ENCODE results near the gene CCL17. TPM values are rescaled to one million over a fixed set of nuclear protein-coding genes. Genes with fewer than 3 reads are reported as not detected.
"Not testable (repeated sequence)": the region's sequence is repeated elsewhere in the genome, so short reads cannot be mapped to it uniquely, and the experiment has no call there.

CCL17 gene
- total RNA-seq, 1 experiment from 2014 or later: not detected

DNA sequence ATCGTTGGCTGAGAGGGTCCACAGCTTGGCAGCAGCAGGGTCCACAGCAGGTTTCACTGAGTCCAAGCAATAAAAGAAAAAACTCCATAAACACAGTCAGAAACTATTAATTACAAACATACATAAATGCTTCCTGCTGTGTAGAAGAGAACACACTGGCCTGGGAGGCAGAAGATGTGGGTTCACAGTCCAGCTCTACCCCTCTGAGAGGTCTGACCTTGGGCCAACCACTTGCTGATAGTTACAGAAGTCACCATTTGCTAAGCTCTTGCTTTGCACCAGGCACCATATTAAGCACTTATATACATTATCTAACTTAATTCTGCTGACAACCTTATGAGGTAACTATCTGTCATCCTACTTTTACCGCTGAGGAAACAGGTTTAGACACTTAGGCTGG is 27.9 kb downstream of the CCL17 start:
- DNase-seq: no peak
- Mint-ChIP-seq H3K4me1 (ENCODE audit: low read depth, unreplicated experiment) (no peaks in the 10 kb centered on the region), H3K27ac (ENCODE audit: unreplicated experiment) (no peak overlapping the region), H3K4me3 (ENCODE audit: low read depth, unreplicated experiment) (no peak overlapping the region), H3K27me3 (ENCODE audit: unreplicated experiment) (no peaks in the 10 kb centered on the region), H3K9me3 (ENCODE audit: low read depth, unreplicated experiment) (no peaks in the 10 kb centered on the region), H3K36me3 (ENCODE audit: insufficient read depth, unreplicated experiment) (peaks cover 52% of the 10 kb centered on the region)
- TF ChIP-seq, protein P1, sequence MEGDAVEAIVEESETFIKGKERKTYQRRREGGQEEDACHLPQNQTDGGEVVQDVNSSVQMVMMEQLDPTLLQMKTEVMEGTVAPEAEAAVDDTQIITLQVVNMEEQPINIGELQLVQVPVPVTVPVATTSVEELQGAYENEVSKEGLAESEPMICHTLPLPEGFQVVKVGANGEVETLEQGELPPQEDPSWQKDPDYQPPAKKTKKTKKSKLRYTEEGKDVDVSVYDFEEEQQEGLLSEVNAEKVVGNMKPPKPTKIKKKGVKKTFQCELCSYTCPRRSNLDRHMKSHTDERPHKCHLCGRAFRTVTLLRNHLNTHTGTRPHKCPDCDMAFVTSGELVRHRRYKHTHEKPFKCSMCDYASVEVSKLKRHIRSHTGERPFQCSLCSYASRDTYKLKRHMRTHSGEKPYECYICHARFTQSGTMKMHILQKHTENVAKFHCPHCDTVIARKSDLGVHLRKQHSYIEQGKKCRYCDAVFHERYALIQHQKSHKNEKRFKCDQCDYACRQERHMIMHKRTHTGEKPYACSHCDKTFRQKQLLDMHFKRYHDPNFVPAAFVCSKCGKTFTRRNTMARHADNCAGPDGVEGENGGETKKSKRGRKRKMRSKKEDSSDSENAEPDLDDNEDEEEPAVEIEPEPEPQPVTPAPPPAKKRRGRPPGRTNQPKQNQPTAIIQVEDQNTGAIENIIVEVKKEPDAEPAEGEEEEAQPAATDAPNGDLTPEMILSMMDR (IDR thresholded peaks at IDR 0.05; ENCODE audit: unreplicated experiment): no peak
- BruUV-seq (replicated peaks): no TSS peak
- intact Hi-C loops (cut with micrococcal nuclease; ENCODE audit: unreplicated experiment): no loop called here
- CTCF ChIA-PET: no interaction called here

DNA sequence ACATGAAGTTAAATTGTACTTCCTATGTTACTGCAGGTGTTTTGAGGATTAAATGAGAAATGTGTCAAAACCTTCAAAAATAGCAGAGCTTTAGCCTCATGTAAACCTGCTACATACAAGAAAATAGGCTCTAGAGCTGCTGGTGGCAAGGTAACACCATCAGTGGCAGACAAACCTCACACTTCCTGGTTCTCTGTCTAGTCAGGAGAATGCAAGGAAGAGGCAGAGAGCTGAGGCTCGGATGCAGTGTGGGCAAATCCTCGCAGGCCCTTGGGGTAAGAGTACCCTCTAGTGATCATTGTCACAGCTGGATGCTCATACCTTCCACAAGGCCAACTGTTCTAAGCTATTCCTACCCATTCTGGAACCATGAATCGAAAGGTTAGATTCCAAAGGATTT is 28.4 kb downstream of the CCL17 start:
- Mint-ChIP-seq H3K4me1 (ENCODE audit: low read depth, unreplicated experiment) (no peaks in the 10 kb centered on the region), H3K9me3 (ENCODE audit: low read depth, unreplicated experiment) (no peaks in the 10 kb centered on the region), H3K36me3 (ENCODE audit: insufficient read depth, unreplicated experiment) (peaks cover 55% of the 10 kb centered on the region), H3K27ac (ENCODE audit: unreplicated experiment) (no peak overlapping the region), H3K27me3 (ENCODE audit: unreplicated experiment) (no peaks in the 10 kb centered on the region), H3K4me3 (ENCODE audit: low read depth, unreplicated experiment) (no peak overlapping the region)
- no peak for DNase-seq
- BruUV-seq (replicated peaks): no TSS peak
- intact Hi-C loops (cut with micrococcal nuclease; ENCODE audit: unreplicated experiment): no loop called here
- CTCF ChIA-PET: interaction anchor here (0.6 kb wide), 1 partner anchor 27 kb away, joined by 3 read pairs; no protein-coding TSS in a partner anchor
- TF ChIP-seq, protein P1 (IDR thresholded peaks at IDR 0.05; ENCODE audit: unreplicated experiment): no peak

DNA sequence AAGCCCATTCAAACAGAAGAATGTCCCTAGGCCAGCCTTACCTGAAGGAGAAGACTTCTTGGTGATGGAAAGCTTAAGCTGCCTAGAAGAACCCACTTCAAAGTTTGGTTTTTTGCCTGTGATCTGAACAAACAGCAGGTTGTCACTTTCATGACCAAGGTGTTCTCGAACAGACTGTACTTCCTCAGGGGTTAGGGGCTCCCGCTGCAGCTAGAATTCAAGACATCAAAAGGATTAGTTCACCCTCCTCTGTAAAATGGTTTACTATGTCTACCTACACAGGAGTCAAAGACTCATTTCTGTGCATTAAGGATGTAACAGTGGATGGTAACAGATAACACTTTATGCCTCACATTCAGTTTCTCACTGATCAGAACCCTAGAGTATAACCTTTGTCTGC is 29.4 kb downstream of the CCL17 start:
- CTCF ChIA-PET: interaction anchor here (0.6 kb wide), 1 partner anchor 52 kb away, joined by 3 read pairs; no protein-coding TSS in a partner anchor
- intact Hi-C loops (cut with micrococcal nuclease; ENCODE audit: unreplicated experiment): no loop called here
- no peak overlapping the region for H3K27ac Mint-ChIP-seq (ENCODE audit: unreplicated experiment)
- H3K4me3 Mint-ChIP-seq (ENCODE audit: low read depth, unreplicated experiment): no peak overlapping the region
- H3K4me1 Mint-ChIP-seq (ENCODE audit: low read depth, unreplicated experiment): no peaks in the 10 kb centered on the region
- no peaks in the 10 kb centered on the region for H3K27me3 Mint-ChIP-seq (ENCODE audit: unreplicated experiment)
- peaks cover 53% of the 10 kb centered on the region for H3K36me3 Mint-ChIP-seq (ENCODE audit: insufficient read depth, unreplicated experiment)
- no TSS peak for BruUV-seq (replicated peaks)
- TF ChIP-seq, protein P1 (IDR thresholded peaks at IDR 0.05; ENCODE audit: unreplicated experiment): no peak
- no peak for DNase-seq
- no peaks in the 10 kb centered on the region for H3K9me3 Mint-ChIP-seq (ENCODE audit: low read depth, unreplicated experiment)

DNA sequence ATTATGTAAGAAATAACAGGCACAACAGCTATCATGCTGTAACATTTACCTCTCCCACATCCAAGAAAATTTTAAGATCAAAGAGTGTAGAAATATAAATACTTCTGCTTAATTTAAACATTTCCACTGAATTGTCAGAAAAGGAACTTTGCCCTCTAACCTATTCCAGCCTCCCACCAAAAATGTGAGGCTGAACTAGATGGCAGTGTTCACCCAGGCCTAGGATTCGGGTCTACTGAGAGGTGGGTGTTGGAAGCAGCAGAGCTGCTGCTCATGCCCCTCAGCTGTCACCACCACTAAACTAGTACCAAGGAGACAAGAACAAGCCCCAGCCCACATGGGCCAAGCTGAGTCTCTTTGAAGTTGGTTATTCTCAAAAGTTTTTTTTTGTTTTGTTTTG is 31.3 kb downstream of the CCL17 start:
- no peaks in the 10 kb centered on the region for H3K27me3 Mint-ChIP-seq (ENCODE audit: unreplicated experiment)
- CTCF ChIA-PET: no interaction called here

DNA sequence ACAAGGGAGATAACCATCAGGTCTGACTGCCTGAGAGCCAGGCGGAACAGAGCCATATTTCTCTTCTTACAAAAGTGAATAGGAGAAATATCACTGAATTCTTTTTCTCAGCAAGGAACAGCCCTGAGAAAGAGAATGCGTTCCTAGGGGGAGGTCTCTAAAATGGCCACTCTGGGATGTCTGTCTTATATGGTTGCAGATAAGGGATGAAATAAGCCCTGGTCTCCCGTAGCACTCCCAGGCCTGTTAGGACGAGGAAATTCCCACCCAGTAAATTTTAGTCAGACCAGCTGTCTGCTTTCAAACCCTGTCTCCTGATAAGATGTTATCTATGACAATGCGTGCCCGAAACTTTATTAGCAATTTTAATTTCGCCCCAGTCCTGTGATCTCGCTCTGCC is 35.4 kb downstream of the CCL17 start:
- H3K9me3 Mint-ChIP-seq (ENCODE audit: low read depth, unreplicated experiment); intact Hi-C loops (cut with micrococcal nuclease; ENCODE audit: unreplicated experiment); H3K4me3 Mint-ChIP-seq (ENCODE audit: low read depth, unreplicated experiment); DNase-seq; H3K4me1 Mint-ChIP-seq (ENCODE audit: low read depth, unreplicated experiment); H3K27ac Mint-ChIP-seq (ENCODE audit: unreplicated experiment); BruUV-seq (replicated peaks); H3K27me3 Mint-ChIP-seq (ENCODE audit: unreplicated experiment): not testable (repeated sequence)
- CTCF ChIA-PET: interaction anchor here (0.6 kb wide), 1 partner anchor 36 kb away, joined by 4 read pairs; no protein-coding TSS in a partner anchor
- H3K36me3 Mint-ChIP-seq (ENCODE audit: insufficient read depth, unreplicated experiment): peaks cover 30% of the 10 kb centered on the region

More for the DNA sequence above, 31.3 kb downstream of the CCL17 start:
- no peak for DNase-seq
- Mint-ChIP-seq H3K9me3 (ENCODE audit: low read depth, unreplicated experiment) (no peaks in the 10 kb centered on the region), H3K4me1 (ENCODE audit: low read depth, unreplicated experiment) (no peaks in the 10 kb centered on the region), H3K27ac (ENCODE audit: unreplicated experiment) (no peak overlapping the region), H3K4me3 (ENCODE audit: low read depth, unreplicated experiment) (no peak overlapping the region), H3K36me3 (ENCODE audit: insufficient read depth, unreplicated experiment) (peaks cover 45% of the 10 kb centered on the region)
- no TSS peak for BruUV-seq (replicated peaks)
- intact Hi-C loops (cut with micrococcal nuclease; ENCODE audit: unreplicated experiment): no loop called here
- TF ChIP-seq, protein P1 (IDR thresholded peaks at IDR 0.05; ENCODE audit: unreplicated experiment): no peak

DNA sequence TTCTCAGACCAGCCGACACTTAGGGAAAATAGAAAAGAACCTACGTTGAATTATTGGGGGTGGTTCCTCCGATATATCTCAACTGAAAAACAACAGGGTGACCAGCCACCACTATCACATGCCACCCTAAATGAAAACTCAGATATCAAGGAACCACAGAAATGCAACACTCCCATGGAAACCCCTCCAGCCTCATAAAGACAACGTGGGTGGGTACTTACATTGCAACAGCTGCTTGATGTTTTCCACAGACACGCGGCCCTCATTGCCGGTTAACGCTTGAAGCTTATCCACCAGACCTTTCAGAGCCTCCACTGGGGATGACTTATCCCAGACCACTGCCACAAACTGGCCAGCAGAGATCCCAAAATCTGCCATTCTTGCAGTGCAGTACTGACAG is 36.0 kb downstream of the CCL17 start:
- intact Hi-C loops (cut with micrococcal nuclease; ENCODE audit: unreplicated experiment); H3K4me1 Mint-ChIP-seq (ENCODE audit: low read depth, unreplicated experiment); DNase-seq; BruUV-seq (replicated peaks); H3K27ac Mint-ChIP-seq (ENCODE audit: unreplicated experiment); H3K4me3 Mint-ChIP-seq (ENCODE audit: low read depth, unreplicated experiment); H3K9me3 Mint-ChIP-seq (ENCODE audit: low read depth, unreplicated experiment); H3K27me3 Mint-ChIP-seq (ENCODE audit: unreplicated experiment): not testable (repeated sequence)
- H3K36me3 Mint-ChIP-seq (ENCODE audit: insufficient read depth, unreplicated experiment): peaks cover 26% of the 10 kb centered on the region
- CTCF ChIA-PET: interaction anchor here (0.6 kb wide), 1 partner anchor 35 kb away, joined by 4 read pairs; no protein-coding TSS in a partner anchor
